ENCODE data around the gene SLC46A1. TPM values are rescaled to one million over a fixed set of nuclear protein-coding genes. Genes with fewer than 3 reads are reported as not detected.

The SLC46A1 gene
- total RNA-seq, 1 donor, result 3.5 TPM

GRCh38 chr17:28385037-28385400 is 21.0 kb downstream of the SLC46A1 start:
- DNase-seq (ENCODE audit: low read depth in 2 of 3, low spot score in 2 of 3), result no peak

- DNase-seq (ENCODE audit: low read depth in 2 of 3, low spot score in 2 of 3), result peak; percentile 39 to 76 (median 55)
Measured at GRCh38 chr17:28384281-28385036, 21.6 kb downstream of the SLC46A1 start.

- peak in 1 of 3 donors; percentile 53 for DNase-seq (ENCODE audit: low read depth in 2 of 3, low spot score in 2 of 3)
Measured at GRCh38 chr17:28381141-28381825, 24.7 kb downstream of the SLC46A1 start.

GRCh38 chr17:28379814-28380801 is 25.9 kb downstream of the SLC46A1 start:
- peak in 2 of 3 donors; percentile 39 to 68 for DNase-seq (ENCODE audit: low read depth in 2 of 3, low spot score in 2 of 3)

- no peak for DNase-seq (ENCODE audit: low read depth in 2 of 3, low spot score in 2 of 3)
Measured at GRCh38 chr17:28372945-28373274, 33.1 kb downstream of the SLC46A1 start.

GRCh38 chr17:28372203-28372944 is 33.6 kb downstream of the SLC46A1 start:
- DNase-seq (ENCODE audit: low read depth in 2 of 3, low spot score in 2 of 3), result no peak

- peak; percentile 48 to 91 (median 87) for DNase-seq (ENCODE audit: low read depth in 2 of 3, low spot score in 2 of 3)
Measured at GRCh38 chr17:28371245-28372202, 34.5 kb downstream of the SLC46A1 start, which contains the start of gene SARM1. Gene SARM1, plus strand, starts transcription at chr17:28371694. Its CDS starts 339 bp downstream, at chr17:28372033.

GRCh38 chr17:28370744-28371103 is 35.3 kb downstream of the SLC46A1 start:
- DNase-seq (ENCODE audit: low read depth in 2 of 3, low spot score in 2 of 3), result no peak

- no peak for DNase-seq (ENCODE audit: low read depth in 2 of 3, low spot score in 2 of 3)
Measured at GRCh38 chr17:28370035-28370743, 35.8 kb downstream of the SLC46A1 start, which contains the start of gene VTN. Gene VTN, minus strand, starts transcription at chr17:28370307. Its CDS starts 104 bp downstream, at chr17:28370203.

- no peak for DNase-seq (ENCODE audit: low read depth in 2 of 3, low spot score in 2 of 3)
Measured at GRCh38 chr17:28369684-28370034, 36.4 kb downstream of the SLC46A1 start.

- DNase-seq (ENCODE audit: low read depth in 2 of 3, low spot score in 2 of 3), result no peak
Measured at GRCh38 chr17:28368915-28369683, 36.9 kb downstream of the SLC46A1 start.

GRCh38 chr17:28368306-28368831 is 37.6 kb downstream of the SLC46A1 start:
- DNase-seq (ENCODE audit: low read depth in 2 of 3, low spot score in 2 of 3), result no peak

- no peak for DNase-seq (ENCODE audit: low read depth in 2 of 3, low spot score in 2 of 3)
Measured at GRCh38 chr17:28367641-28368305, 38.2 kb downstream of the SLC46A1 start.

GRCh38 chr17:28366605-28367004 is 39.4 kb downstream of the SLC46A1 start:
- no peak for DNase-seq (ENCODE audit: low read depth in 2 of 3, low spot score in 2 of 3)

GRCh38 chr17:28365487-28365886 is 40.5 kb downstream of the SLC46A1 start:
- no peak for DNase-seq (ENCODE audit: low read depth in 2 of 3, low spot score in 2 of 3)

- DNase-seq (ENCODE audit: low read depth in 2 of 3, low spot score in 2 of 3), result no peak
Measured at GRCh38 chr17:28364665-28365363, 41.2 kb downstream of the SLC46A1 start, which contains the start of gene SEBOX. Gene SEBOX, minus strand, starts transcription at chr17:28365199. Its CDS starts 48 bp downstream, at chr17:28365151.
